Measurements from ENCODE around the gene DCUN1D4.
A peak's percentile ranks its signal among the peaks of the same experiment; 100 is the strongest.
"Not testable (repeated sequence)": the region's sequence is repeated elsewhere in the genome, so short reads cannot be mapped to it uniquely, and the experiment has no call there.

Gene DCUN1D4

DNA sequence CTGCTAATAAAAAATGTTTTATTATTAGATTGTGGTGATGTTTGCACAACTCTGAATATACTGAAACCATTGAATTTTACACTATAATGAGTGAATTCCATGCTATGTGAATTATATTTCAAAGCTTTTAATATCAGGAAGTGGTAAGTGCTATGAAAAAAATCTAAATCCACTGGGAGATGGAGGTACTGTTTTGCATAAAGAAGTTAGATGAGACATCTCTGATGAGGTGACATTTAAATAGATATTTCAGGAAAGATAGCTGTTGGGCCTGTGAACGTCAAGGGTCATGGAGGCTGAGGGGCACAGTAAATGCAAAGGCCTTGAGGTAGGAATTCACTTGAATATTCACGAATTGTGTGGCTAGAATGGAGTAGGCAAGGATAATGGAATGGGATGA is 12.3 kb downstream of the DCUN1D4 start:
- DNase-seq (ENCODE audit: low spot score): no peak

DNA sequence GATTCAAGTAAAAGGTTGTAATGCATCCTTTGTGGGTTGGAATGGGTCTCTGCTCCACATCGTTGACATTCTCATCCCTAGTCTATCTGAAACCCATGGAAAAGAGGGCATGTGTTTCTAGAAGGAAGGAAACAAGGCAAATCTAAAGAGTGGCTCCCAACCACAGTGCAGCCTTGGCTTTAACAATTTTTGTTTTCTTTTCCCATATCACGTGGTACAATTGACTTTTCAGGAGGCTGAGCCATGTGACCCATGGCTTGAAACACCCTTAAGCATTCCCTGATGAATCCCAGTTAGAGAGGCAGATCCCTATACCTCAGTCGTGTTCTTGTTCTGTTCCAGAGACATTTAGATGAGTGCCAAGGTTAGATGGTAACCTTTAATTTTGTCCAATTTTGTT is 12.8 kb downstream of the DCUN1D4 start:
- no peak for DNase-seq (ENCODE audit: low spot score)

DNA sequence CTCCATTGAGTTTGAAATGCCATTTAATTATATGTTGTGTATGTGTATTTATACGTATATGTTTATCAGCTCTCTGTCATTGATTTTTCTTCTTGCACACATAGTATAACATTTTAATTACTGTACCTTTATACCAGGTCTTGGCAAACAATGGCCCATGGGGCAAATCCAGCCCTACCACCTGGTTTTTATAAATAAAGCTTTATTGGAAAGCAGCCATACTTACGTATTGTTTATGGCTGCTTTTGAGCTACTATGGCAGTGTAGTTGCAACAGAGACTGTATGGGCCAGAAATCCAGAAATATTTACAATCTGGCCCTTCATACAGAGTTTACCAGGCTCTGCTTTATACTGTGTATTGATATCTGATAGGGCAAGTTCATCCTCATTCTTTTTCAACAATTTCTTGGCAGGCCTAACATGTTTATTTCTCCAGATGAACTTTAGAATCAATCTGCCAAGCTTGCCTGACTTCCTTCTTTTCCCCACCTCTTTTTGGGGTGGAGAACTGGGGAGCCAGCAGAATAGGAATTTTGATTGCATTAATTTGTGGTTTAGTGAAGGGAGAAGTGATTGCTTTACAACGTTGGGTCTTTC is 15.8 kb downstream of the DCUN1D4 start:
- no peak for DNase-seq (ENCODE audit: low spot score)

DNA sequence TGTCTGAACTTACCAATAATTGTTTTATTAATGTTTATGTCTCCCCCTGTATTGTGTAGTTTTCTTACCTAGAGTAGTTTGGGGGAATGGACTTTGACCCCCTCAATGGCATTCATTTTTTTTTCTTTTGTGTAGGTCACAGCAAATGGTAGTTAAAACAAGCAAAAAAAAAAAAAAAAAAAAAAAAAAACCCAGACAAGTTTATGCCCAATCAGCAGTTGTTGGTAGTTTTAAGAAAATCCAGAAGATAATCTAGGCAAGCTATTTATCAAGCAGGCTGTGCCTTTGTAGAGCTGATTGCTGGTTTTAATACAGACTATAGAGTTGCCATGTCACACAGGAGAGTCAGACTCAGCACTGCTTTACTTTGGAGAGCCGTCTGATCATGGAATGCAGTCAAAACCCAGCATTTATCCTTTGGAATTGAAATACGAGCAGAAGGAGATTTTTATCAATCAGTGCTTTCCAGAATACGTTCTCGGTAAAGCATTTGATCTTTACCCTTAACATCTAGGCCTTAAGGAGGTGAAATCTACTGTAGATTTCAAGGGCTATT is 16.6 kb downstream of the DCUN1D4 start:
- no peak for DNase-seq (ENCODE audit: low spot score)

DNA sequence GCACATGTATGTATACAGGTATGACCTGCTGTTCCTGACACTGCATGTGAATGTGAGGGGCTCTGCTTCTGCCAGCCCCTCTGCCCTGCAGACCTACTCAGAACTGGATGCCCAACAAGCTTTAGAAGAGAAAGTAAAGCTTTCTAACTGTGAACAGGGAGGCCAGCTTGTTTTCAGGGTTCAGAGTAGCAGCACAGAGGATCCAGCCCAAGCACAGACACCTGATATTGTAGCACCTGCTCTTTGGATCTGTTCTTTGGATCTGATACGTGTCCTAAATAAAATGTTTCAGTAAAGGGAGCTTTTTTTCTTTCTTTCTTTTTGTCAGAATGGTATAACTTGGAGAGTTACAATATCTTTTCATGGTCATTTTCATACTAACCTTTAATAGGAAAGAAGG is 19.2 kb downstream of the DCUN1D4 start:
- no peak for DNase-seq (ENCODE audit: low spot score)

DNA sequence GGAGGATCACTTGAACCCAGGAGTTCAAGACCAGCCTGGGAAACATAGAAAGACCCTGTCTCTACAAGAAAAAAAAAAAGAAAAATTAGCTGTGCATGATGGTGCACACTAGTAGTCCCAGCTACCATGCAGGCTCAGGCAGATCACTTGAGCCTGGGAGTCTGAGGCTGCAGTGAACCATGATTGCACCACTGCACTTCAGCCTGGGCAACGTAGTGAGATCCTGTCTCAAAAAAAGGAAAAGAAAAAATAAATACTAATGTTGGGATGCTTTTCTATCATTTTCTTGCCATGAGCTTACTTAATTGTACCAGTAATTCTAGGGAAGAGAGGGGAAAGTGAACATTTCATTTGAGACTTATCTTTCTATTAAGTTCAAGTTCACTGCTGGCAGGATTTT is 19.8 kb downstream of the DCUN1D4 start:
- no peak for DNase-seq (ENCODE audit: low spot score)

DNA sequence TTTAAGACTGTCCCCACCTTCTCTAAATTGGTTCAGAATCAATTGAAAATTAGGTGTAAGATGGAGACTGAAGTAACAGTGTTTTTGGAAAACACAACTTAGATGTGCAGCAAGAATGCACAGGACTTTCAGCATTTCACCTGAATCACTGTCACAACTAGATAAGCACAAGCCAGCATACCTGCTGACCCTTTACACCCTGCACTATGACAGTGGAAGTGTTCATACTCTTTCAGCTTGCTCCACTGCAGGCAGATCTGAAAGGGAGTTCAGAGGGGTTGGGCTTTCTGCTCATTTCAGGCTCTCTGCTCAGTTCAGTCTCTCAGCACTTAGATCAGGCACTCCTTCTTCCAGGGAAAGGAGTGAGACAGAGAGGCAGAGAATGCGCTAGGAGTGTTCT is 22.8 kb downstream of the DCUN1D4 start:
- DNase-seq (ENCODE audit: low spot score): no peak

DNA sequence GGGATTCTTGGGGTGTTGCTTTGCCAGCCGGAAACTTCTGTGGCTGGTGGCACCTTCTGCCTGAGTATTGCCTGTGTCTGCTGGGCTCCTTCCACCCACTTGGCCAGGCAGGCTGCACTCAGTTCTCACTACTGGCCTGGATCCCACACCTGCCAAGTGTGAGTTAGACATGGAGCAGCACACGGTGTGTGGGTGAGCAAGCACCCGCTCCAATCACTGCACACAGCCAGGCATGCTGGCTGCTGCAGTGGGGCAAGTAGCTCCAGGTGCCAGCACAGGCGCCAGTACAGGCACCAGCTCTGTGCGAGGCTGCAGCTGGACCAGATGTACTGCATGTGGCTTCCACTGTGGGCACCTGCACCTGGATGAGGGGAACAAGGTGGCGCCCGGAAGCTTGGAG is 23.9 kb downstream of the DCUN1D4 start:
- DNase-seq (ENCODE audit: low spot score): no peak

DNA sequence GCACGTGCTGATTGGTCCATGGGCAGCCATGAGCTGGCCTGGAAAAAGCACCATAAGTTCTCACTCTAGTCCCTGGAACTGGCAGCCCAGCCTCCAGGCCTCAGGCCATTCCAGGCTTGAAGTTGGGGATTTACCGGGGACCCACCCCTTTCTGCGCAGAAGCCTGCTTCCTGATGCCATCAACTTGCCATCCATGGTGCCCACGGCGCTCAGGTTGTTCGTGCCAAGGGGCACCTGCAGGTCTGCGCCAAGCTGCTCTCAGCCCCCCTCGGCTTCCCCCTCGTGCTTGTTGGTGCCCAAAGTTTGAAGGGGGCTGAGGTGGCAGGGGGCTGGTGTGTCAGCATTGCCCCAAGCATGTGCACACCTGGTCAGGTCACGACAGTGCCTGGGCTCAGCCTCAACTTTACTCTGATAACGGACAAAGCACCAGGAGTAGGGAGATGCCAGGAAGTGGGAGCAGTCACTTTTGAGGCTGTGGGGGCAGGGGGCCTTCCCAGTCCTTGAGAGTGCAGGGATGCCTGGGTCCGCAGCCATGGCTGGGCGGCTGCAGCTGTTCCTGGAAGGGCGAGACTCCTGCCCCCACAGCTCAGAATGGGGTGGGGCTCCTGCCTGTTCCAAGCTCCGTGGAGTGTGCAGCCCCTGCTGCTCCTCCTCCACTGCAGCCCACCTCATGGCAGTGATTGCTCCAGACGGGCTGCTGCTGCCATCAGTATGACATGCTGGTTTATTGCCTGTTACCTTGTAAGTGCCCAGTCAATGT is 24.9 kb downstream of the DCUN1D4 start:
- no peak for DNase-seq (ENCODE audit: low spot score)

DNA sequence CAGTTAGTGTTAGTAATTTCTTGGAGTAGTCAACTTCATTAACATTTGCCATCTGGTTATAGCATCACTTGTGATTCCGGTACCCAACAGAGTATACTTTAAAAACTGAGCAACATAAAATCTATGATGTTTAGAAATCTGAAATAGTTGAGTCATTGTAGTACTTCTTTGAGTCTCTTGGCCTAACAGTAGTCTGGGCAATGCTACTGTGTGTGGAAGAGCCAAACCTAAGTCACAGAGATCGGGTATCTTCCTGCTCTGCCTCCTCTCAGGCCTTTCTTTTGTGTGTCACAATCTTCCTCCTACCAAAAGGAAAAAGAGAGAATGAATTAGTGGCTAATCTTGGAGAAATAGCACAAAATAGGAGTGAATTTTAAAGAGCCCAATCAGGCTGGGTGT is 25.5 kb downstream of the DCUN1D4 start:
- DNase-seq (ENCODE audit: low spot score): no peak

DNA sequence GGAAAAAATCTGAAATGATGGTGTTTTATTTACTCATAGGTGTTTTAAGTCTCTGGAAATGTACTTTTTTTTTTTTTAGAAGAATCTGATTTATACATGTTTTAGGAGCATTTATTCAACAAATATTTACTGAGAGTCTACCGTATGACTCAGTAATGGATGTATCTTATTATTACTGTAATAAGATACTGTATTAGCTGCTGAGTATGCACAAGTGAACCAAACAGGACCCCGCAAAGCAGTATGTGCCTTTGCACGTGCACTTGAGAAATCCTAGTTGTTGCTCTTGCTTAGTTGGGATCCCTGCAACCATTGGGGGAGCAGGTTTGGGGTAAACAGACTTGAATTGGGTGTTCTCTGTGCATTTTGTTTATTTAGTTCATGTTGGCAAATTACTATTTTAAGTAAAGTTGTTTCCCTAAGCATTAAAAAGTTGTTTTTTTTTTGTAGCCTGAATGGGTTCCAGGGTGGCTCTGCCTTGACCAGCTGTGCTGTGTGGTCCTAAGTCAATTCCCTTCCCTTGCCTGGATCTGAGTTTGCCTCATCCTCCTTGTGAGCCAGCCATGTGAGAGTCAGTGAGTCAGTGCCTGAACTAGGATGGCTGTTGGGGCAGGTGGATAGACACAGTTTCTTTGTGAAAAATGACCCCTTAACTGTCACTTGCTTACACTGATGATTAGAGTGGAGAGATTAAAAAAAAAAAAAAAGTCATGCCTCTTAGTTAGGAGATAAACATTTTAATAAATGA is 27.7 kb downstream of the DCUN1D4 start:
- DNase-seq (ENCODE audit: low spot score): no peak

DNA sequence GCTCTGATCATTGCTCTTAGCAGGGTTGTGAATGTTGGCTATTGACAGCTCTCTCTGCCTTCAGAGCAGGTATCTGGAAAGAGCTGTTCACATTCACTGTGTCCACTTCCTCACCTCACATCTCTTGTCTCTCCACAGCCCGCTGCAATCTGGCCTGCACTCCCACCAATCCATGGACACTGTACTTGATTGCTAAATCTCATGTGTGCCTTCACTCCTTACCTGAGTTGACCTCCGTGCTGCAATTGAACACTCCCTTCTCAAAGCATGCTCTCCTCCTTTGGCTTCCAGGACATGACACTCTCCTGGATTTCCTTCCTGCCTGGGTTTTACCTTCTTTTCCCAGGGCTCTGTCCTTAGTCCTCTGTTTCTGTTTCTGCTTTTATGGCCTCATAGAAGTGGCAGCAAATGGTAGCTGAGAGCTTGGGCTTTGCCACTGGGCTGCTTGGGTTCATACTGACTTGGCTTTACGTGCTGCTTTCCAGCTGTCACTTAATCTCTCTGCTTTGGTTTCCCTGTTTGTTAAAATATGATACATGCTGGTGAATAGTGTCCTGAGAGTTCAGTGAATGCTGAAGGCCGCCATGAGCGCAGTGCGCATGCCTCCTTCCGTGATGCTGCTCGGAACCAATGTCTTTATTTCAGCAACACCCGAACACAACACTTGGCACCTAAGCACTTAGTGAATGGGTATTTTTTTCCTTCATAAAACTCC is 29.5 kb downstream of the DCUN1D4 start:
- no peak for DNase-seq (ENCODE audit: low spot score)

DNA sequence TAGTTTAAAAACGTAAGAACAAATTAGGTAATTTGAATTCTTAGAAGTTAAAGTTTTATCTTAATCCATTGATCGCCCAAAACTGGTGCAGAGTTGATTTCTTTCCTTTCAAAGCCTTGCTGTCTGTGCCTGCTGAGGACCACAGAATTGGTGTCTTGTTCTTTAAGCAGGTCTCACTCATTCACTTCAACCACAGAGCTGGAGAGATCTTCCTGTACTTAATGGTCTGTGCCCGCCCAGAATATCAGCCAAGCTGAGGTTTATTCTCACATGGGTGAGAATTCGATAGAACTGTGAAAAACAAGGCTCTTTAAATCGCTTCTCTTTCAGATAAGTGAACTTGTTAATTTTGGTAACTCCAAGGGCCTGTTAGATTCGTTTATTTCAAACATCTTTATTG is 31.6 kb downstream of the DCUN1D4 start:
- no peak for DNase-seq (ENCODE audit: low spot score)

DNA sequence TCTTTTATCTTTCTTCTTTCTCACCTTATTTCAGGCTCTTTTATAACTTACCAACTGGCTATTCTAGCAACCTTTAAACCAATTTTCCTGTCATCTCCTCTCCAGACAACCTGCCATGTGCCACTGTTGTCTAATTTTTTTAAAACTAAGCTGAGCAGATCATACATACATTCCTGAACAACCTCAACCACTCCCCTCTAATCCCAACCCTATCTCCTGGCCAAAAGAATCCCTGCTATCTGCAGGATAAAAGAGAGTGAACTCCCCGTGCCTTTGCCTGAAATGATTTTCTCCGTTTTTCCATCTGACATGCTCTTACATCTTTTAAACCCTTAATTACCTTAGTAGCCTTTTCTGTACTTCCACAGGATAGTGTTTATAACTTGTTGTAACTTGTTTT is 35.5 kb downstream of the DCUN1D4 start:
- DNase-seq (ENCODE audit: low spot score): no peak

DNA sequence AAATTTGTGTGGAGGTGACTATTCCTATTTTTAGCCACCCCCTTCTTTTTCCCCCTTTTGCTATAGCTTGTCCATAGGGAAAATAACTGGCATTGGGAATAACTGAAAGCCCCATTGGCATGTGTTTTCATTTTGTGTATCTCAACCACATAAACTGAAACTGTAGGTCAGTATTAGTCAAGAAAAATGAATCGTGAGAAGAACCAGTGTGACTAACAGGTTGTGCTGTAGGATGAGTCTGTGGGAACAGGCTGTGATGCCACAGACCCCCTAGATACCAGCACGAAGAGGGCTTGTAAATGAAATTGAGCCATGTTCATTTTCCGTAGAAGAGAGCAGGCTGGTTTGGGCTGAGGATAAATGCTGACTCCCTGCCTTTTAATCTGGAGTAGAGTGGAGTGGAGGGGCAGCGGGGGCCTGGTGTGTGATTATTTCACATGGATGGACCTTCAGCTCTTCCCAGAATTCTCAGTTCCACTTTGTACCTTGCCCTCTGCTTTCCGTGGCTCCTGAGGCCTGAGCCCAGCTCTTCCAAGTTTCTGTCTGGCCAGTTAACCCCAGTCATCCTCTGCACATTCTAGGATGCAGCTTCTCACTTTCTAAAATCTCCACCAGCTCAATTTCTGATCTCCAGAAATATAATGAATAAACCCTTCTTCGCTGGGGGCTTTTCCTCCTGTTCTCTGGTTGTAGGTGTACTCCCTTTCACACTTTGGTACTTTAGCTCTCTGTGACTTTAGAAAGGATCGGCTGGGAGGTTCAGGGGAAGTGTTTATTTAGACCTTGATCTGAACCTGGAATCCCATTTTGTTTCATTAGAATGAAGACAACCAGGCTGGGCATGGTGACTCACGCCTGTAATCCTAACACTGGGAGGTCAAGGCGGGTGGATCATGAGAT is 37.3 kb downstream of the DCUN1D4 start:
- DNase-seq (ENCODE audit: low spot score): no peak

DNA sequence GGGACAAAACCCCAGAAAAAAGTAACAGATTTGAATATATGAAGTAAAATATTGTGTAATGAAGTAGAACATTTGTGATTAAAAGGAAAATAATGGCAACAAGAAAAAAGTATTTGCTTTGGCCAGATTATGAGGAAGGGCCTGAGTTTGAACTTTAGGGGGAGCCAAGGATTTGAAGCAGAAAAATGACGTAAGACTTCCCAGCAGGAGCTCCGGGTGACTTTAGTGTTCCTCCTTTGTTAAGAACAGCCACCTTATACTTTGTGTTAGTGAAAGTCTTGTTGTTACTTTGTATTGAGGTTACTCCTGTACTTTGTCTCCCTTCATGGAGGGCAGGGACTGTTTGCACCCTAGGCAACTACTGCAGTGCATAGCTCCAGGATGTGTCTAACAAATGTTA is 41.1 kb downstream of the DCUN1D4 start:
- no peak for DNase-seq (ENCODE audit: low spot score)

DNA sequence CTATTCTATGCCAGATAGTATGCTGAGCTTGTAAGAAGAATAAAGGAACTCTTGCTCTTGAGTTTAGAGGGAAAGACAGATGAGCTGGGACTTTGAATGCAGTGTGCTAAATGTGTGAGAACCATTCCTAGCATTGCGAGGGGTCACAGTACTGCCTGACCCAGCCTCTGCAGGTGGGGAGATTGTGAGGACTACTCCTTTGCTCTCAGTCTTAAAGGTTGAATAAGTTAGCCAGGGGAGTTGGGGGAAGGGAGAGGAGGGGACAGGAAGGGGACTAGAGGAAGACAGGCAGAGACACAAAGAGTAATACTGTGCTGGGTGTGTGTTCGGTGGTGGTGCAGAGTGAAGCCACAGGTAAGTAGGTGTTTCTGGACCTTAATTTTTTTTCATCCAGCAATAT is 41.7 kb downstream of the DCUN1D4 start:
- no peak for DNase-seq (ENCODE audit: low spot score)

DNA sequence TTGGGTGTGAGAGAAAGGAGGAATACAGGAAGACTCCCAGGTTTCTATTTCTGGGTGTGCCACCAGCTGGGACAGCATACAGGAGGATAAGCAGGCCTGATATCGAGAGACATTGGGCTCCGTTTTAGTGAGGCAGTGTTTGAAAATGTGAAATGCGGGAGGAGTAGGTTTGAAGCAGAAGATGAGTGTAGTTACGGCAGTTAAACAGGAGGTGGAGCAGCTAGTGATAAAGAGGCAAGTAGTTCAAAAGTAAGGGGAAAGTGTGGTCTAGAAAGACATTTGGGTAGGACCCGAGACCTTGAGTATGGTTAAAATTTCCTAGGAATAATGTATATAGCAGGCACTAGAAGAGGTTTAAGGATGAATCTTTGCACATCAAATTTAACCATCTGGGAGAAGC is 42.4 kb downstream of the DCUN1D4 start:
- peak; percentile 18 for DNase-seq (ENCODE audit: low spot score)

DNA sequence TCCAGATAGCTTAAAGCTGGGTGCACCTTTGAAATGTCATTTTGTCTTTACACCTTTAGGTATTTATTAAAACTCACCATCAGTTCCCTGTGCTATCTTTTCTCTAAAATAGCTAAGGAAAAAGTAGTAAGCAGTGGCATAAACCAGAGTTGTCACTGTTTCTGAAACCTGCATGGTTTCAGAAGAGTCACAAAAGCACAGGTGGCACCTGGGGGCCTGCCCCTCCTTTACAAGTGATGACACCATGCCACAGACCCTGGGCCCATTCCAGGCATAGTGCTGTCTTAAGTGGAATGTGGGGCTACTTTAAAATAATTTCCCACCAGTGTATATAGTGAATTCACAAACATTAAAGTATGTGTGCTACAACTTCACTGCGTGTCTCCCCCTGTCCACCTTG is 47.8 kb downstream of the DCUN1D4 start:
- DNase-seq (ENCODE audit: low spot score): no peak

DNA sequence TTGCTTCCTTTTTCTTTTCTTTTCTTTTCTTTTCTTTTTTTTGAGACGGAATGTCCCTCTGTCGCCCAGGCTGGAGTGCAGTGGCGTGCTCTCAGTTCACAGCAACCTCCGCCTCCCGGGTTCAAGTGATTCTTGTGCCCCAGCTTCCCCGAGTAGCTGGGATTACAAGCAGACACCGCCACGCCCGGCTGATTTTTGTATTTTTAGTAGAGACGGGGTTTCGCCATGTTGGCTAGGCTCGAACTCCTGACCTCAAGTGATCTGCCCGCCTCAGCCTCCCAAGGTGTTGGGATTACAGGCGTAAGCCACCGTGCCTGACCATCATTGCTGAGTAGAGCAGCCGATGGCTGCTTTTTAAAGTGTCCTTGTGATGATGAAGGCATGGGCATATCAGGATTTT is 50.4 kb downstream of the DCUN1D4 start:
- not testable (repeated sequence) for DNase-seq (ENCODE audit: low spot score)

DNA sequence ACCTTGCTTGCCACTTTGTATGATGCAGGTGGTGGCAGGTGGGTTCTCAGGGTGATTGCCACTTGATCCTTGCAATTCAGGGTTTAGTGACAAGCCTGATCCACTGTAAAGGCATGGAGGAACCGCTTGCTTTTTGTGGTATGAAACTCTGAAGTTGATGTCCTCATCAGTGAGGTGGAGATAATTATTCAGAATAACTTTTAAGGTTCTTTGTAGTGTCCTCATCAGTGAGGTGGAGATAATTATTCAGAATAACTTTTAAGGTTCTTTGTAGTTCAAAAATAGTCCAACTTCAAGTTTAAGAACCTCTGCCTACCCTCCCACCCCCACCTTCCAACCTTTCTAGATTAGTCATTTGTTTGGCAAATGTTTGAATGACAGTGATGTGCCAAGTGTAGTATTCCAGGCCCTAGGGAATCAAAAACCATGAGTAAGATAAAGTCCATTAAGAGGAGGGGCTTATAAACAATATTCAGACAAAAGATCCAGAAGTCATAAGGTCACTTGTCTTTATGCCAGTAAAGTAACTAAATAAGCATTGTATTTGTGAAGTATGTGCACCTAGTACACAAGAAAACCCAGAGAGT is 51.2 kb downstream of the DCUN1D4 start:
- DNase-seq (ENCODE audit: low spot score): no peak

Data from AG08396 (cell line).